Panc1 (cell line): Measurements from ENCODE around the gene OR1B1. TPM values are rescaled to one million over a fixed set of nuclear protein-coding genes. Genes with fewer than 3 reads are reported as not detected.

Source experiments
- ATAC-seq: fragments of 200-7000 bp; cut with Tn5 transposase; 2 replicates; pipeline ENCODE4 v1.9.1; 2020; ENCODE audit warnings: mild to moderate bottlenecking, moderate library complexity
- BruUV-seq: library from RNA; stranded (reverse); fragments of 400-500 nt; replicated peaks from 2 replicates; lab custom pipeline; 2021; lab: Mats Ljungman, UMichigan
- CTCF ChIA-PET: fragments of 300-600 bp; sonication (Branson Sonifier 250); formaldehyde crosslinking; loops from one replicate; lab custom pipeline; 2022; ENCODE audit warnings: antibody characterized with exemption; lab: Charles Lee
- POLR2A ChIA-PET: fragments of 300-600 bp; sonication (Branson Sonifier 250); formaldehyde crosslinking; loops from one replicate; lab custom pipeline; 2022; ENCODE audit warnings: antibody characterized with exemption; lab: Charles Lee
- DNase-seq: peaks from one replicate; pipeline ENCODE4 v3.0.0-alpha.2; 2010; ENCODE audit warnings: low read depth, low spot score
- H3K27ac ChIP-seq: 2 replicates; pipeline ENCODE4 v1.5.1; 2011; ENCODE audit warnings: mild to moderate bottlenecking, low read length, inconsistent platforms
- H3K27me3 ChIP-seq: fragments of 200-500 bp; sonication (Bioruptor generic); 2 replicates; pipeline ENCODE4 v1.6.0; 2014; ENCODE audit warnings: low read length, inconsistent platforms; ENCODE audit not compliant: control insufficient read depth, insufficient read depth
- H3K36me3 ChIP-seq: fragments of 200-500 bp; sonication (Bioruptor generic); 2 replicates; pipeline ENCODE4 v1.5.1; 2014; ENCODE audit warnings: inconsistent platforms, mild to moderate bottlenecking, low read length, moderate library complexity; ENCODE audit not compliant: control insufficient read depth, insufficient read depth
- H3K4me1 ChIP-seq: 2 replicates; pipeline ENCODE4 v1.5.1; 2011; ENCODE audit warnings: inconsistent platforms, mild to moderate bottlenecking, low read length, moderate library complexity; ENCODE audit not compliant: control insufficient read depth, insufficient read depth
- H3K4me3 ChIP-seq, 2 experiments: 2 replicates each; pipeline ENCODE4 v1.5.1; 2011 to 2012; ENCODE audit warnings: low read depth in 2 of 2, low read length in 2 of 2, mild to moderate bottlenecking in 2 of 2, inconsistent platforms in 1 of 2, moderate library complexity in 1 of 2
- H3K9me3 ChIP-seq: fragments of 200-500 bp; sonication (Bioruptor generic); 2 replicates; pipeline ENCODE4 v1.5.1; 2014; ENCODE audit warnings: low read depth, mild to moderate bottlenecking, inconsistent platforms, low read length, moderate library complexity; ENCODE audit not compliant: control insufficient read depth, insufficient read depth
- CTCF ChIP-seq: fragments of 450-650 bp; IDR thresholded peaks from 2 replicates; pipeline ENCODE4 v1.5.1; 2017; ENCODE audit warnings: mild to moderate bottlenecking
- POLR2AphosphoS5 ChIP-seq: IDR thresholded peaks from 2 replicates; pipeline ENCODE4 v1.6.1; 2012; ENCODE audit warnings: mild to moderate bottlenecking, low read depth, low read length, moderate library complexity
- SIN3A ChIP-seq: IDR thresholded peaks from 2 replicates; pipeline ENCODE4 v1.6.1; 2012; ENCODE audit warnings: low read depth, mild to moderate bottlenecking, low read length, moderate library complexity, borderline replicate concordance; ENCODE audit not compliant: insufficient read depth
- TCF7L2 ChIP-seq: IDR thresholded peaks from 2 replicates; pipeline ENCODE4 v1.6.1; 2011; ENCODE audit warnings: mild to moderate bottlenecking, low read depth, low read length, inconsistent platforms
- in situ Hi-C: cut with HindIII; loops from 2 replicates; pipeline ENCODE4 v1.10.0; 2016; ENCODE audit warnings: low sequenced_read_pairs, low pct_unique_long_range_greater_than_20kb
- intact Hi-C: fragments of 100-400 bp; cut with micrococcal nuclease; formaldehyde crosslinking; loops from one replicate; pipeline ENCODE4 v1.10.0; 2022; ENCODE audit not compliant: unreplicated experiment
- total RNA-seq: library from RNA; stranded (reverse); gene quantifications from one replicate; pipeline ENCODE4 v1.2.1, GENCODE V29; 2021; ENCODE audit not compliant: unreplicated experiment
- TF ChIP-seq, protein P1 (sequence below), 2 experiments: IDR thresholded peaks; 2 replicates each; pipeline ENCODE4 v1.6.1; 2011 to 2012; ENCODE audit warnings: low read depth in 2 of 2, control low read depth in 1 of 2, low read length in 1 of 2, mild to moderate bottlenecking in 1 of 2, moderate library complexity in 1 of 2; ENCODE audit not compliant: insufficient read depth in 1 of 2

OR1B1 gene
- total RNA-seq, 1 experiment from 2014 or later: not detected

DNA sequence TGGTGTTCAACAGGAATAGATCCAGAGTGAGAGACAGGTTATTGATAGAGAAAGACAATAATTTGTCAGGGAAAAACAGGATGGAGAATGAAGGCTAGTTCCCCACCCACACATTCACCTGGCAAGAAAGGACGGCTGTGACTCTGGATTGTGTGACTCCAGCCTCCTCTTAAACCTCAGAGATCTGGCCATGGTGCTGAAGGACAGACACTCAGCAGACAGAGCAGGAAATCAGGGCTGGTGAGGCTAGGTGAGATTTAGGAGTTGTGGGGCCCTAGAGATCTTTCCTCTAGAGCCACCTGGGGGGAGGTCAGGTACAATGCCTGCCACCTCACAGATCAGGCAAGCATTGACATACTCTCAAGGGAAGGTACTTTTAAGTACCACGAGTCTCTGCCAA lies 15.2 kb downstream of the OR1B1 start:
- no peaks in the 10 kb centered on the region for H3K36me3 ChIP-seq
- no peak for TF ChIP-seq TCF7L2
- TF ChIP-seq, protein P1, sequence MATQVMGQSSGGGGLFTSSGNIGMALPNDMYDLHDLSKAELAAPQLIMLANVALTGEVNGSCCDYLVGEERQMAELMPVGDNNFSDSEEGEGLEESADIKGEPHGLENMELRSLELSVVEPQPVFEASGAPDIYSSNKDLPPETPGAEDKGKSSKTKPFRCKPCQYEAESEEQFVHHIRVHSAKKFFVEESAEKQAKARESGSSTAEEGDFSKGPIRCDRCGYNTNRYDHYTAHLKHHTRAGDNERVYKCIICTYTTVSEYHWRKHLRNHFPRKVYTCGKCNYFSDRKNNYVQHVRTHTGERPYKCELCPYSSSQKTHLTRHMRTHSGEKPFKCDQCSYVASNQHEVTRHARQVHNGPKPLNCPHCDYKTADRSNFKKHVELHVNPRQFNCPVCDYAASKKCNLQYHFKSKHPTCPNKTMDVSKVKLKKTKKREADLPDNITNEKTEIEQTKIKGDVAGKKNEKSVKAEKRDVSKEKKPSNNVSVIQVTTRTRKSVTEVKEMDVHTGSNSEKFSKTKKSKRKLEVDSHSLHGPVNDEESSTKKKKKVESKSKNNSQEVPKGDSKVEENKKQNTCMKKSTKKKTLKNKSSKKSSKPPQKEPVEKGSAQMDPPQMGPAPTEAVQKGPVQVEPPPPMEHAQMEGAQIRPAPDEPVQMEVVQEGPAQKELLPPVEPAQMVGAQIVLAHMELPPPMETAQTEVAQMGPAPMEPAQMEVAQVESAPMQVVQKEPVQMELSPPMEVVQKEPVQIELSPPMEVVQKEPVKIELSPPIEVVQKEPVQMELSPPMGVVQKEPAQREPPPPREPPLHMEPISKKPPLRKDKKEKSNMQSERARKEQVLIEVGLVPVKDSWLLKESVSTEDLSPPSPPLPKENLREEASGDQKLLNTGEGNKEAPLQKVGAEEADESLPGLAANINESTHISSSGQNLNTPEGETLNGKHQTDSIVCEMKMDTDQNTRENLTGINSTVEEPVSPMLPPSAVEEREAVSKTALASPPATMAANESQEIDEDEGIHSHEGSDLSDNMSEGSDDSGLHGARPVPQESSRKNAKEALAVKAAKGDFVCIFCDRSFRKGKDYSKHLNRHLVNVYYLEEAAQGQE (IDR thresholded peaks at IDR 0.05; ENCODE audit: insufficient read depth in 1 of 2, low read depth in 2 of 2, low read length in 1 of 2): peak; percentile 63 to 72; a peak in 3 of 4 replicates
- in situ Hi-C loops (no loop called here), intact Hi-C loops (no loop called here)
- no TSS peak for BruUV-seq
- no peaks in the 10 kb centered on the region for H3K4me1 ChIP-seq
- H3K4me3 ChIP-seq: no peak overlapping the region
- no peak for DNase-seq
- no peak for ATAC-seq
- CTCF ChIA-PET: no interaction called here
- no peak overlapping the region for H3K27ac ChIP-seq
- H3K9me3 ChIP-seq: no peaks in the 10 kb centered on the region
- POLR2A ChIA-PET: no interaction called here
- H3K27me3 ChIP-seq: no peaks in the 10 kb centered on the region

DNA sequence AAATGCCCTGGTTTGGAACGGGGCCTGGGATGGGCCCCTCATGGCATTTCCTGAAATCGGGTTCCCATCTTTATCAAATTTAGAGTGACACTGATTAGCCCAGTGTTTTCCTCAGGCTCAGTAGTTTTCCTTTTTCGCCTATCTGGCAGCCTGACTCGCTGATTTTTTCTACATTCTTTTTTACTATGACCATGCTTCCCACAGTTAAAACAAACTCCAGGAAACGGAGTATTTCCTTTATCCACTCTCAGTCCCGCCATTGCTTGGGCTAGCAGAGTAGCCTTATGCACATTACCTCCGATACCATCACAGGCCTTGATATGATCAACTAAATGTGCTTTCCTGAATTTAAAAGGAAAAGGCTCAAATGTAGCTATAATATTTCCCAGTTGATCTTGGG lies 37.4 kb downstream of the OR1B1 start:
- no peaks in the 10 kb centered on the region for H3K9me3 ChIP-seq
- in situ Hi-C loops (no loop called here), intact Hi-C loops (no loop called here)
- no peak overlapping the region for H3K4me3 ChIP-seq
- DNase-seq (no peak), ATAC-seq (no peak)
- ChIA-PET CTCF (no interaction called here), POLR2A (no interaction called here)
- no peaks in the 10 kb centered on the region for H3K27me3 ChIP-seq
- H3K36me3 ChIP-seq: no peaks in the 10 kb centered on the region
- TF ChIP-seq POLR2AphosphoS5: no peak
- TF ChIP-seq CTCF: no peak
- H3K27ac ChIP-seq: no peak overlapping the region
- BruUV-seq: no TSS peak
- no peaks in the 10 kb centered on the region for H3K4me1 ChIP-seq

DNA sequence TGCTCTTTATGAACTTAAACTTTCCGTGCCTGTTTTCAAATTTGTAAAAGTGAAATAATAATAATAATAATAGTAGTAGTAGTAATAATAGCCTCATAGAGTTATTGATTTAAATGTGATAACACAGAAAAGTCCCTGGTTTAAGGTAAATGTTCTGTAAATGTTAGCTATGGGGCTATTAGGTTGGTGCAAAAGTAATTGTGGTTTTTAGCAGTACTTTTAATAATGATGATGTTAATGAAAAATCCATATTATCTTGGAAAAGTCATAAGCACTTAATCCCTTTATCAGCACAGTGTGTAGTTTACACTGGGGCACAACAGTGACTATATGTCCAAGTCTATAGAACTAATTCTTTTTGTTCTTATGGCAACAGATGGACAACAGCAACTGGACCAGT lies 43.1 kb downstream of the OR1B1 start, which contains the start of gene OR1Q1:
Gene OR1Q1, plus strand, starts transcription at position 377 of the 400 bp plus-strand sequence. Its CDS starts 0 bp downstream, at position 377.
- no peak for ATAC-seq
- TF ChIP-seq CTCF (no peak), TCF7L2 (no peak), POLR2AphosphoS5 (no peak), SIN3A (no peak)
- TF ChIP-seq, protein P1 (IDR thresholded peaks at IDR 0.05; ENCODE audit: insufficient read depth in 1 of 2, low read depth in 2 of 2, low read length in 1 of 2): no peak
- intact Hi-C loops (no loop called here), in situ Hi-C loops (no loop called here)
- Histone ChIP-seq H3K4me3 (no peak within 1 kb of the TSS), H3K4me1 (no peaks in the 10 kb centered on the region), H3K36me3 (no peaks in the 10 kb centered on the region), H3K9me3 (no peaks in the 10 kb centered on the region), H3K27me3 (no peaks in the 10 kb centered on the region), H3K27ac (no peak within 1 kb of the TSS)
- no peak for DNase-seq
- CTCF ChIA-PET: no interaction called here
- POLR2A ChIA-PET: no interaction called here
- no TSS peak for BruUV-seq
